K562 (cell line): ENCODE data around the gene SBK3. TPM values are rescaled to one million over a fixed set of nuclear protein-coding genes. Genes with fewer than 3 reads are reported as not detected.
A peak's percentile ranks its signal among the peaks of the same experiment; 100 is the strongest.

Experiments used
- BRD4 ChIP-seq: fragments of 200-600 bp; sonication (generic); IDR thresholded peaks from 2 replicates; pipeline ENCODE4 v1.6.1; 2017; ENCODE audit warnings: inconsistent platforms
- GATAD2B ChIP-seq: fragments of 450-650 bp; IDR thresholded peaks from 2 replicates; pipeline ENCODE4 v1.6.1; 2017; ENCODE audit warnings: mild to moderate bottlenecking, borderline replicate concordance
- HNRNPUL1 ChIP-seq: fragments of 200-400 bp; formaldehyde crosslinking; IDR thresholded peaks from 2 replicates; pipeline ENCODE4 v1.6.1; 2017; ENCODE audit warnings: low read length
- MYBL2 ChIP-seq, 2 experiments: fragments of 450-650 bp in 1 of 2; sonication (generic) in 1 of 2; formaldehyde crosslinking in 1 of 2; IDR thresholded peaks; 2 replicates each; pipeline versions ENCODE4 v1.6.1 to v1.8.1; 2017 to 2022; ENCODE audit warnings: borderline replicate concordance in 1 of 2, inconsistent platforms in 1 of 2, low read depth in 1 of 2, mild to moderate bottlenecking in 1 of 2, missing genetic modification reagents in 1 of 2, moderate library complexity in 1 of 2
- NEUROD1 ChIP-seq: fragments of 150-350 bp; IDR thresholded peaks from 2 replicates; pipeline ENCODE4 v1.6.1; 2014; ENCODE audit warnings: borderline replicate concordance, low read length, low read depth; ENCODE audit not compliant: partially characterized antibody
- PRPF4 ChIP-seq: fragments of 200-400 bp; formaldehyde crosslinking; IDR thresholded peaks from one replicate; pipeline ENCODE4 v1.6.1; 2017; ENCODE audit warnings: low read length, low read depth, mild to moderate bottlenecking; ENCODE audit not compliant: insufficient read depth, poor library complexity, severe bottlenecking
- RFX7 ChIP-seq: fragments of 250-450 bp; sonication (Bioruptor Pico); IDR thresholded peaks from 2 replicates; pipeline ENCODE4 v1.5.1; 2021; ENCODE audit warnings: mild to moderate bottlenecking
- SMAD2 ChIP-seq: fragments of 150-350 bp; IDR thresholded peaks from 2 replicates; pipeline ENCODE4 v1.6.1; 2014; ENCODE audit warnings: low read depth, mild to moderate bottlenecking, low read length
- SMARCE1 ChIP-seq: fragments of 450-650 bp; IDR thresholded peaks from 2 replicates; pipeline ENCODE4 v1.7.1; 2016; ENCODE audit warnings: mild to moderate bottlenecking
- ZFP36 ChIP-seq: fragments of 150-350 bp; IDR thresholded peaks from 2 replicates; pipeline ENCODE4 v1.6.1; 2018; ENCODE audit warnings: low read length, low read depth; ENCODE audit not compliant: partially characterized antibody
- ZFX ChIP-seq: sonication (generic); formaldehyde crosslinking; IDR thresholded peaks from 2 replicates; pipeline ENCODE4 v1.8.0; 2022; ENCODE audit warnings: mild to moderate bottlenecking, missing genetic modification reagents, moderate library complexity
- ZNF239 ChIP-seq: fragments of 250-450 bp; sonication (Bioruptor Pico); IDR thresholded peaks from 2 replicates; pipeline ENCODE4 v1.4.0; 2020; ENCODE audit warnings: mild to moderate bottlenecking
- ZNF280A ChIP-seq: fragments of 450-650 bp; IDR thresholded peaks from 2 replicates; pipeline ENCODE4 v1.6.1; 2018; ENCODE audit warnings: mild to moderate bottlenecking, low read depth; ENCODE audit not compliant: partially characterized antibody
- ZNF644 ChIP-seq: fragments of 200-800 bp; sonication (Bioruptor generic); IDR thresholded peaks from 2 replicates; pipeline ENCODE4 v1.6.1; 2016; ENCODE audit warnings: low read depth, missing genetic modification characterization, missing compliant biosample characterization
- polyA plus RNA-seq, 8 experiments: library from polyadenylated mRNA; depleted of rRNA in 4 of 8; stranded (reverse) in 5 of 8; unstranded in 3 of 8; fragments of >200 nt; fragmentation: Nextera tagmentation in 2 of 8; fragmentation: Illumina TruSeq in 1 of 8; extraction: Ambion mirVana in 2 of 8; extraction: Trizol in 1 of 8; gene quantifications; 2 replicates each; pipeline versions ENCODE4 v1.2.1 to v1.2.3, GENCODE V29; 2011 to 2014; ENCODE audit warnings: inconsistent platforms in 1 of 8, missing spikeins in 1 of 8
- total RNA-seq, 7 experiments: library from RNA; depleted of rRNA in 6 of 7; stranded (reverse); fragments of >200 nt in 6 of 7; fragmentation: Illumina TruSeq in 2 of 7; extraction: Trizol in 2 of 7; gene quantifications; 2 replicates each; pipeline versions ENCODE4 v1.2.1 to v1.2.3, GENCODE V29; 2011 to 2021; ENCODE audit warnings: low replicate concordance in 1 of 7
- TF ChIP-seq, protein P1 (sequence below): fragments of 250-450 bp; sonication (Bioruptor Pico); IDR thresholded peaks from 2 replicates; pipeline ENCODE4 v1.4.0; 2020
- TF ChIP-seq, protein P2 (sequence below): sonication (generic); formaldehyde crosslinking; IDR thresholded peaks from 2 replicates; pipeline ENCODE4 v1.4.0; 2020; ENCODE audit warnings: mild to moderate bottlenecking, missing genetic modification reagents
- TF ChIP-seq, protein P3 (sequence below): fragments of 450-650 bp; IDR thresholded peaks from 2 replicates; pipeline ENCODE4 v1.6.1; 2017; ENCODE audit warnings: mild to moderate bottlenecking, moderate library complexity
- TF ChIP-seq, protein P4 (sequence below): fragments of 450-650 bp; IDR thresholded peaks from 2 replicates; pipeline ENCODE4 v1.7.0; 2016; ENCODE audit warnings: borderline replicate concordance

SBK3 gene
- total and polyA plus RNA-seq, 9 of the 15 experiments (the other 6 are each of a cell fraction or from before 2014, with no cell fraction given) = 0.11 to 0.43 (median 0.13) TPM; not detected in 6

- no peak for TF ChIP-seq PRPF4
- TF ChIP-seq, protein P1, sequence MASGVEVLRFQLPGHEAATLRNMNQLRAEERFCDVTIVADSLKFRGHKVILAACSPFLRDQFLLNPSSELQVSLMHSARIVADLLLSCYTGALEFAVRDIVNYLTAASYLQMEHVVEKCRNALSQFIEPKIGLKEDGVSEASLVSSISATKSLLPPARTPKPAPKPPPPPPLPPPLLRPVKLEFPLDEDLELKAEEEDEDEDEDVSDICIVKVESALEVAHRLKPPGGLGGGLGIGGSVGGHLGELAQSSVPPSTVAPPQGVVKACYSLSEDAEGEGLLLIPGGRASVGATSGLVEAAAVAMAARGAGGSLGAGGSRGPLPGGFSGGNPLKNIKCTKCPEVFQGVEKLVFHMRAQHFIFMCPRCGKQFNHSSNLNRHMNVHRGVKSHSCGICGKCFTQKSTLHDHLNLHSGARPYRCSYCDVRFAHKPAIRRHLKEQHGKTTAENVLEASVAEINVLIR (CRISPR knock-in tag) = no peak
- TF ChIP-seq GATAD2B = peak; percentile 19; the same call in 1 of the 2 replicates
- no peak for TF ChIP-seq MYBL2 (IDR thresholded peaks at IDR 0.05; ENCODE audit: low read depth)
- TF ChIP-seq MYBL2 (CRISPR knock-in tag; IDR thresholded peaks at IDR 0.05; ENCODE audit: borderline replicate concordance) = no peak
- no peak for TF ChIP-seq HNRNPUL1
- TF ChIP-seq SMARCE1 = no peak
- TF ChIP-seq ZFX (CRISPR knock-in tag) = peak; percentile 94
- no peak for TF ChIP-seq ZNF239 (CRISPR knock-in tag)
- no peak for TF ChIP-seq NEUROD1
- TF ChIP-seq ZNF644 (tag) = no peak
- TF ChIP-seq, protein P2, sequence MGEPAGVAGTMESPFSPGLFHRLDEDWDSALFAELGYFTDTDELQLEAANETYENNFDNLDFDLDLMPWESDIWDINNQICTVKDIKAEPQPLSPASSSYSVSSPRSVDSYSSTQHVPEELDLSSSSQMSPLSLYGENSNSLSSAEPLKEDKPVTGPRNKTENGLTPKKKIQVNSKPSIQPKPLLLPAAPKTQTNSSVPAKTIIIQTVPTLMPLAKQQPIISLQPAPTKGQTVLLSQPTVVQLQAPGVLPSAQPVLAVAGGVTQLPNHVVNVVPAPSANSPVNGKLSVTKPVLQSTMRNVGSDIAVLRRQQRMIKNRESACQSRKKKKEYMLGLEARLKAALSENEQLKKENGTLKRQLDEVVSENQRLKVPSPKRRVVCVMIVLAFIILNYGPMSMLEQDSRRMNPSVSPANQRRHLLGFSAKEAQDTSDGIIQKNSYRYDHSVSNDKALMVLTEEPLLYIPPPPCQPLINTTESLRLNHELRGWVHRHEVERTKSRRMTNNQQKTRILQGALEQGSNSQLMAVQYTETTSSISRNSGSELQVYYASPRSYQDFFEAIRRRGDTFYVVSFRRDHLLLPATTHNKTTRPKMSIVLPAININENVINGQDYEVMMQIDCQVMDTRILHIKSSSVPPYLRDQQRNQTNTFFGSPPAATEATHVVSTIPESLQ = 0 out of 2 replicates have a peak, but pooled peaks have one; percentile 48
- TF ChIP-seq ZNF280A = no peak
- no peak for TF ChIP-seq RFX7 (CRISPR knock-in tag)
- TF ChIP-seq ZFP36 = no peak
- no peak for TF ChIP-seq SMAD2
- TF ChIP-seq, protein P3, sequence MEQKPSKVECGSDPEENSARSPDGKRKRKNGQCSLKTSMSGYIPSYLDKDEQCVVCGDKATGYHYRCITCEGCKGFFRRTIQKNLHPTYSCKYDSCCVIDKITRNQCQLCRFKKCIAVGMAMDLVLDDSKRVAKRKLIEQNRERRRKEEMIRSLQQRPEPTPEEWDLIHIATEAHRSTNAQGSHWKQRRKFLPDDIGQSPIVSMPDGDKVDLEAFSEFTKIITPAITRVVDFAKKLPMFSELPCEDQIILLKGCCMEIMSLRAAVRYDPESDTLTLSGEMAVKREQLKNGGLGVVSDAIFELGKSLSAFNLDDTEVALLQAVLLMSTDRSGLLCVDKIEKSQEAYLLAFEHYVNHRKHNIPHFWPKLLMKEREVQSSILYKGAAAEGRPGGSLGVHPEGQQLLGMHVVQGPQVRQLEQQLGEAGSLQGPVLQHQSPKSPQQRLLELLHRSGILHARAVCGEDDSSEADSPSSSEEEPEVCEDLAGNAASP = no peak
- no peak for TF ChIP-seq BRD4
- TF ChIP-seq, protein P4, sequence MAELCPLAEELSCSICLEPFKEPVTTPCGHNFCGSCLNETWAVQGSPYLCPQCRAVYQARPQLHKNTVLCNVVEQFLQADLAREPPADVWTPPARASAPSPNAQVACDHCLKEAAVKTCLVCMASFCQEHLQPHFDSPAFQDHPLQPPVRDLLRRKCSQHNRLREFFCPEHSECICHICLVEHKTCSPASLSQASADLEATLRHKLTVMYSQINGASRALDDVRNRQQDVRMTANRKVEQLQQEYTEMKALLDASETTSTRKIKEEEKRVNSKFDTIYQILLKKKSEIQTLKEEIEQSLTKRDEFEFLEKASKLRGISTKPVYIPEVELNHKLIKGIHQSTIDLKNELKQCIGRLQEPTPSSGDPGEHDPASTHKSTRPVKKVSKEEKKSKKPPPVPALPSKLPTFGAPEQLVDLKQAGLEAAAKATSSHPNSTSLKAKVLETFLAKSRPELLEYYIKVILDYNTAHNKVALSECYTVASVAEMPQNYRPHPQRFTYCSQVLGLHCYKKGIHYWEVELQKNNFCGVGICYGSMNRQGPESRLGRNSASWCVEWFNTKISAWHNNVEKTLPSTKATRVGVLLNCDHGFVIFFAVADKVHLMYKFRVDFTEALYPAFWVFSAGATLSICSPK = no peak
Measured at GRCh38 chr19:55546822-55547614, 1.7 kb upstream of the SBK3 start (continued).
